H9 (cell line): ENCODE results near the gene APOM. TPM values are rescaled to one million over a fixed set of nuclear protein-coding genes. Genes with fewer than 3 reads are reported as not detected.

Experiments
- DNase-seq: peaks from one replicate; pipeline ENCODE4 v3.0.0-alpha.2; 2017
- H2AFZ ChIP-seq: one replicate; pipeline ENCODE4 v1.6.1; 2013; ENCODE audit warnings: mild to moderate bottlenecking, low read length, control low read depth, moderate library complexity
- H2AK5ac ChIP-seq: 2 replicates; pipeline ENCODE4 v1.6.1; 2013; ENCODE audit warnings: low read length, control low read depth, mixed read lengths; ENCODE audit not compliant: insufficient read length
- H2BK120ac ChIP-seq: one replicate; pipeline ENCODE4 v1.6.1; 2013; ENCODE audit warnings: low read depth, mild to moderate bottlenecking, low read length, control low read depth, inconsistent platforms; ENCODE audit not compliant: poor library complexity, severe bottlenecking
- H2BK12ac ChIP-seq: 2 replicates; pipeline ENCODE4 v1.6.1; 2013; ENCODE audit warnings: low read length, control low read depth, mixed read lengths, low read depth; ENCODE audit not compliant: insufficient read length
- H2BK15ac ChIP-seq: 2 replicates; pipeline ENCODE4 v1.6.1; 2013; ENCODE audit warnings: low read depth, low read length, control low read depth
- H2BK20ac ChIP-seq: one replicate; pipeline ENCODE4 v1.6.1; 2013; ENCODE audit warnings: low read depth, mild to moderate bottlenecking, low read length, control low read depth, inconsistent platforms; ENCODE audit not compliant: poor library complexity, severe bottlenecking
- H2BK5ac ChIP-seq: 2 replicates; pipeline ENCODE4 v1.6.1; 2013; ENCODE audit warnings: low read length, control low read depth, mixed read lengths; ENCODE audit not compliant: insufficient read length
- H3K14ac ChIP-seq: 2 replicates; pipeline ENCODE4 v1.6.1; 2013; ENCODE audit warnings: low read length, control low read depth; ENCODE audit not compliant: insufficient read depth
- H3K18ac ChIP-seq: 2 replicates; pipeline ENCODE4 v1.6.1; 2013; ENCODE audit warnings: low read depth, mild to moderate bottlenecking, mixed read lengths, low read length, control low read depth; ENCODE audit not compliant: insufficient read length
- H3K23ac ChIP-seq: 2 replicates; pipeline ENCODE4 v1.6.1; 2013; ENCODE audit warnings: low read length, control low read depth, mixed read lengths, low read depth; ENCODE audit not compliant: insufficient read length
- H3K23me2 ChIP-seq: 2 replicates; pipeline ENCODE4 v1.6.1; 2013; ENCODE audit warnings: low read depth, mild to moderate bottlenecking, mixed read lengths, low read length, control low read depth; ENCODE audit not compliant: insufficient read length, poor library complexity, severe bottlenecking
- H3K27ac ChIP-seq: 2 replicates; pipeline ENCODE4 v1.5.1; 2013; ENCODE audit warnings: low read length, control low read depth, mixed read lengths, low read depth; ENCODE audit not compliant: insufficient read length
- H3K27me3 ChIP-seq: 2 replicates; pipeline ENCODE4 v1.6.1; 2013; ENCODE audit warnings: low read length, control low read depth, inconsistent platforms; ENCODE audit not compliant: insufficient read depth
- H3K4ac ChIP-seq: 2 replicates; pipeline ENCODE4 v1.6.1; 2013; ENCODE audit warnings: low read depth, mild to moderate bottlenecking, control low read depth, inconsistent platforms, low read length, moderate library complexity
- H3K4me1 ChIP-seq: 2 replicates; pipeline ENCODE4 v1.6.1; 2013; ENCODE audit warnings: low read length, control low read depth, inconsistent platforms; ENCODE audit not compliant: insufficient read depth
- H3K4me2 ChIP-seq: 2 replicates; pipeline ENCODE4 v1.6.1; 2013; ENCODE audit warnings: low read length, control low read depth, mixed read lengths; ENCODE audit not compliant: insufficient read length, insufficient read depth
- H3K56ac ChIP-seq: 2 replicates; pipeline ENCODE4 v1.6.1; 2013; ENCODE audit warnings: low read depth, mild to moderate bottlenecking, mixed read lengths, low read length, control low read depth; ENCODE audit not compliant: insufficient read length
- H3K79me1 ChIP-seq: 2 replicates; pipeline ENCODE4 v1.6.1; 2013; ENCODE audit warnings: low read depth, mild to moderate bottlenecking, moderate library complexity, low read length, control low read depth, inconsistent platforms; ENCODE audit not compliant: insufficient read depth, poor library complexity, severe bottlenecking
- H3K79me2 ChIP-seq: 2 replicates; pipeline ENCODE4 v1.6.1; 2013; ENCODE audit warnings: low read length, control low read depth, inconsistent platforms; ENCODE audit not compliant: insufficient read depth
- H3K9ac ChIP-seq: 2 replicates; pipeline ENCODE4 v1.6.1; 2013; ENCODE audit warnings: low read length, control low read depth, mixed read lengths; ENCODE audit not compliant: insufficient read length; ENCODE audit errors: extremely low read depth
- H3K9me3 ChIP-seq: one replicate; pipeline ENCODE4 v1.6.1; 2013; ENCODE audit warnings: low read depth, low read length, inconsistent platforms; ENCODE audit not compliant: control insufficient read depth
- H3T11ph ChIP-seq: one replicate; pipeline ENCODE4 v1.6.1; 2013; ENCODE audit warnings: mild to moderate bottlenecking, low read length, control low read depth, inconsistent platforms
- H4K20me1 ChIP-seq: one replicate; pipeline ENCODE4 v1.6.1; 2013; ENCODE audit not compliant: control insufficient read depth, insufficient read length, insufficient read depth
- H4K5ac ChIP-seq: 2 replicates; pipeline ENCODE4 v1.6.1; 2013; ENCODE audit warnings: low read depth, mild to moderate bottlenecking, mixed read lengths, low read length, control low read depth; ENCODE audit not compliant: insufficient read length
- H4K8ac ChIP-seq: replicated peaks from 2 replicates; pipeline ENCODE4 v1.6.1; 2013; ENCODE audit warnings: low read length, control low read depth, mixed read lengths, low read depth; ENCODE audit not compliant: insufficient read length
- H4K91ac ChIP-seq: 2 replicates; pipeline ENCODE4 v1.6.1; 2013; ENCODE audit warnings: low read depth, mild to moderate bottlenecking, moderate library complexity, mixed read lengths, low read length, control low read depth; ENCODE audit not compliant: insufficient read length
- H3K27ac Mint-ChIP-seq, 3 experiments: 2 replicates in 2 of 3; 3 replicates in 1 of 3; pipeline ENCODE4 v1.8.0; 2020 to 2021; ENCODE audit warnings: mixed read lengths in 3 of 3, mild to moderate bottlenecking in 1 of 3, moderate library complexity in 1 of 3
- H3K27me3 Mint-ChIP-seq: 2 replicates; pipeline ENCODE4 v1.8.0; 2021; ENCODE audit warnings: low read depth, mild to moderate bottlenecking, moderate library complexity, mixed read lengths
- H3K36me3 Mint-ChIP-seq, 3 experiments: 2 replicates in 2 of 3; 3 replicates in 1 of 3; pipeline ENCODE4 v1.8.0; 2020 to 2021; ENCODE audit warnings: low read depth in 3 of 3, mixed read lengths in 3 of 3; ENCODE audit not compliant: insufficient read depth in 1 of 3
- H3K4me1 Mint-ChIP-seq, 2 experiments: 2 replicates each; pipeline ENCODE4 v1.8.0; 2020; ENCODE audit warnings: mixed read lengths in 2 of 2
- H3K4me3 Mint-ChIP-seq, 2 experiments: 2 replicates in 1 of 2; 3 replicates in 1 of 2; pipeline ENCODE4 v1.8.0; 2020 to 2021; ENCODE audit warnings: mild to moderate bottlenecking in 2 of 2, mixed read lengths in 2 of 2, moderate library complexity in 1 of 2
- H3K9me3 Mint-ChIP-seq, 2 experiments: 2 replicates in 1 of 2; 3 replicates in 1 of 2; pipeline ENCODE4 v1.8.0; 2020; ENCODE audit warnings: mild to moderate bottlenecking in 2 of 2, mixed read lengths in 2 of 2, moderate library complexity in 1 of 2
- CTCF ChIP-seq: fragments of 200-600 bp; sonication (generic); conservative IDR thresholded peaks from 3 replicates; pipeline ENCODE4 v1.8.0; 2021; ENCODE audit warnings: antibody characterized with exemption, mild to moderate bottlenecking
- WGBS: extraction: QIAGEN DNeasy Blood & Tissue Kit; methylation state at CpG from one replicate; pipeline ENCODE4 v1.1.7; 2013; ENCODE audit warnings: missing lambda C conversion rate, low lambda C conversion rate, mixed read lengths; ENCODE audit not compliant: insufficient read length; ENCODE audit errors: extremely low coverage; 5-methylcytosine and 5-hydroxymethylcytosine counted together
- total RNA-seq: library from RNA; stranded (reverse); gene quantifications from 2 replicates; pipeline ENCODE4 v1.2.1, GENCODE V29; 2021

Gene APOM
- total RNA-seq, 1 experiment from 2014 or later = 3.6 TPM

DNA sequence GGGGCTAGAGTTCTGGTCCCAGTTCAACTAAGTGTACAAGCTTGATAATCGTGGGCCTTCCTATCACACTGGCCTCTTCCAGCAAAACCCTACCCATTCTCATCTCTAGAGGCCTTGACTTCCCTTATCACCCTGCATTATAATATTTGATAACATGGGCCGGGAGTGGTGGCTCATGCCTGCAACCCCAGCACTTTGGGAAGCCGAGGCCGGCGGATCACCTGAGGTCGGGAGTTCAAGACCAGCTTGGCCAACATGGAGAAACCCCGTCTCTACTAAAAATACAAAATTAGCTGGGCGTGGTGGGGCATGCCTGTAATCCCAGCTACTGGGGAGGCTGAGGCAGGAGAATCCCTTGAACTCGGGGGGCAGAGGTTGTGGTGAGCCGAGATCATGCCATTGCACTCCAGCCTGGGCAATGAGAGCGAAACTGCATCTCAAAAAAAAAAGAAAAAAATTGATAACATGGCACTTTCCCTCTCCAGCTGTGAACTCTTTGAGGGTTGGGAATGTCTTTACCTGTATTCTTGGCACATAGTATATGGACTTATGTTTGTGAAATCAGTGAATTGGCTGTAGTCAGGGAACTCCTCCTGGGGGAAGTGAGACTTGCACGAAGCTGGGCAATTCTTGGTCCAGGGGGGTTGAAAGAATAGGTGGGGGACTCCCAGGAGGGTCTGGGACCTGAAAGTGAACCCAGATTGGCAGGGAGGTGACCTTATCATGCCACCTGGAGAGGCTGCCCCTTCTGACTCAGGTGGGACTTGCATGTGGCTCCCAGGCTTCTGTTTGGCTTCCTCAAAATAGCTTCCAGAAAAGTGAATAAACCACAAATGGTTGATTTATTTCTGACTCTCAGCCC, 5.8 kb downstream of the APOM start:
- Histone ChIP-seq H2BK12ac (no peak overlapping the region), H3K18ac (no peak overlapping the region), H3K56ac (no peak overlapping the region), H3K14ac (no peak overlapping the region), H3K79me1 (peaks cover 15% of the 10 kb centered on the region), H3K27me3 (no peaks in the 10 kb centered on the region), H3K27ac (no peak overlapping the region), H2AFZ (no peak overlapping the region), H2BK15ac (no peak overlapping the region), H3K23me2 (peaks cover 24% of the 10 kb centered on the region), H3T11ph (no peak overlapping the region), H2BK20ac (no peak overlapping the region), H2BK120ac (no peak overlapping the region), H3K9me3 (no peaks in the 10 kb centered on the region), H3K4me1 (no peaks in the 10 kb centered on the region), H4K8ac (no peak overlapping the region), H3K79me2 (peaks cover 7% of the 10 kb centered on the region; the same call in 1 of the 2 replicates), H2AK5ac (no peak overlapping the region), H4K20me1 (no peaks in the 10 kb centered on the region), H3K4ac (no peak overlapping the region), H3K4me2 (peak overlapping the region; percentile 73), H2BK5ac (no peak overlapping the region), H3K23ac (no peak overlapping the region), H4K91ac (no peak overlapping the region), H4K5ac (no peak overlapping the region), H3K9ac (peak overlapping the region; percentile 58)
- TF ChIP-seq CTCF = no peak
- Mint-ChIP-seq H3K36me3 (peaks cover 29 to 52% (median 43%) of the 10 kb centered on the region in 3 experiments), H3K27me3 (no peaks in the 10 kb centered on the region; the same call in 1 of the 2 replicates), H3K4me1 (peaks cover 38 to 47% of the 10 kb centered on the region in 2 experiments), H3K27ac (peak overlapping the region; percentile 85 to 95 (median 93)), H3K4me3 (peak overlapping the region; percentile 87 to 92), H3K9me3 (no peaks in the 10 kb centered on the region)
- no CpG with 5 or more reads among the region's 12 CpGs for WGBS
- no peak for DNase-seq
